Heart left ventricle (tissue), 16 donors: ENCODE results near the gene POGK. TPM values are rescaled to one million over a fixed set of nuclear protein-coding genes. Genes with fewer than 3 reads are reported as not detected.
A peak's percentile ranks its signal among the peaks of the same experiment; 100 is the strongest.

ENCODE experiments used
- ATAC-seq, 4 donors: fragments of 200-7000 bp; cut with Tn5 transposase; one replicate each; pipeline ENCODE4 v1.9.1; 2020 to 2022; ENCODE audit warnings: moderate library complexity in 4 of 4, mild to moderate bottlenecking in 3 of 4, moderate number of reproducible peaks in 1 of 4
- DNase-seq, 5 donors: peaks; one replicate each; pipeline ENCODE4 v3.0.0-alpha.2; 2020
- H3K27ac ChIP-seq, 12 donors: fragments of 200-600 bp; sonication (generic) in 4 of 12; one replicate each; pipeline versions ENCODE4 v1.5.0 to v1.8.0; 2016 to 2022; ENCODE audit warnings: mild to moderate bottlenecking in 2 of 12
- H3K27me3 ChIP-seq, 9 donors: fragments of 200-600 bp; sonication (generic) in 2 of 9; one replicate each; pipeline versions ENCODE4 v1.5.1 to v1.8.0; 2016 to 2022; ENCODE audit warnings: mild to moderate bottlenecking in 3 of 9
- H3K36me3 ChIP-seq, 9 donors: fragments of 200-600 bp; sonication (generic) in 2 of 9; one replicate each; pipeline versions ENCODE4 v1.5.0 to v1.8.0; 2018 to 2022; ENCODE audit warnings: mild to moderate bottlenecking in 2 of 9
- H3K4me1 ChIP-seq, 12 donors: fragments of 200-600 bp; sonication (generic) in 4 of 12; one replicate each; pipeline versions ENCODE4 v1.5.0 to v1.8.0; 2016 to 2022; ENCODE audit warnings: mild to moderate bottlenecking in 3 of 12
- H3K4me3 ChIP-seq, 12 donors: fragments of 200-600 bp; sonication (generic) in 4 of 12; one replicate each; pipeline versions ENCODE4 v1.5.0 to v1.8.0; 2017 to 2022; ENCODE audit warnings: mild to moderate bottlenecking in 9 of 12, moderate library complexity in 4 of 12
- H3K9me3 ChIP-seq, 12 donors: fragments of 200-600 bp; sonication (generic) in 4 of 12; one replicate each; pipeline versions ENCODE4 v1.5.0 to v1.8.0; 2016 to 2022; ENCODE audit warnings: mild to moderate bottlenecking in 1 of 12
- POLR2A ChIP-seq, 2 donors: fragments of 450-650 bp; IDR thresholded peaks; one replicate each; pipeline ENCODE4 v1.6.1; 2017; ENCODE audit warnings: antibody characterized with exemption in 2 of 2, mild to moderate bottlenecking in 2 of 2, moderate library complexity in 2 of 2
- WGBS, 4 donors: extraction: QIAGEN DNeasy Blood & Tissue Kit in 2 of 4; methylation state at CpG; one replicate each; pipeline versions ENCODE4 v1.1.5 to v1.1.7; 2013 to 2018; 5-methylcytosine and 5-hydroxymethylcytosine counted together
- intact Hi-C, 10 donors: fragments of 100-400 bp; cut with DNase I; formaldehyde crosslinking; loops; one replicate each; pipeline versions ENCODE4 v1.11.1 to v1.14.2; 2022
- polyA plus RNA-seq, 2 donors: library from polyadenylated mRNA; stranded (reverse); fragments of 200-250 nt; gene quantifications; one replicate each; pipeline ENCODE4 v1.2.3, GENCODE V29; 2013
- total RNA-seq, 9 donors: library from RNA; depleted of rRNA in 2 of 9; stranded (reverse); fragments of >200 nt in 2 of 9; fragmentation: NEBNext Ultra II Directional in 3 of 9; extraction: Animal tissue kit (Norgen Biotek cat#: 25700) in 3 of 9; gene quantifications; one replicate each; pipeline versions ENCODE4 v1.1.0 to v1.2.4, GENCODE V29; 2016 to 2023
- TF ChIP-seq, protein P1 (sequence below), 12 donors: fragments of 200-600 bp; sonication (generic) in 4 of 12; IDR thresholded peaks; one replicate each; pipeline versions ENCODE4 v1.5.0 to v1.8.0; 2018 to 2022; ENCODE audit warnings: antibody characterized with exemption in 12 of 12, mild to moderate bottlenecking in 5 of 12
- donor health status: ischemic (EF 13 %, LVEDD 7.1; RV severe dilation, severe dysfunction).
- donor health status: healthy with polysubstance abuse.
- donor health status: DM: no; HTN: yes; CAD: no.
- donor health status: DM: no; HTN: no; CAD: no.
- donor health status: ischemic (EF 25% LVEDD 6.9; RV normal size, moderate dysfunction).
- donor health status: ischemic (EF 25% LVEDD 5.7; RV mildly dilated, moderate dysfunction).
- donor health status: healthy.
- donor health status: DM: yes; HTN: yes; CAD: no.
- donor health status: ischemic (EF 35%, LVEDD 5.7; RV mildly dilated, moderate dysfunction).
- donor health status: nonischemic (EF 11% LVEDD 7.7; RV severe dilation, severe dysfunction).
- donor health status: DM: yes; HTN: yes; CAD: no.
- donor health status: PGD.
- donor health status: ischemic (EF 29% LVEDD 5.4; RV normal size, mild dysfunction).
- donor health status: nonischemic (EF 23%, LVEDD 6.1; RV moderate dilation, normal function).

The POGK gene
- total and polyA plus RNA-seq, 11 donors: 6.0 to 20.8 (median 14.5) TPM

DNA sequence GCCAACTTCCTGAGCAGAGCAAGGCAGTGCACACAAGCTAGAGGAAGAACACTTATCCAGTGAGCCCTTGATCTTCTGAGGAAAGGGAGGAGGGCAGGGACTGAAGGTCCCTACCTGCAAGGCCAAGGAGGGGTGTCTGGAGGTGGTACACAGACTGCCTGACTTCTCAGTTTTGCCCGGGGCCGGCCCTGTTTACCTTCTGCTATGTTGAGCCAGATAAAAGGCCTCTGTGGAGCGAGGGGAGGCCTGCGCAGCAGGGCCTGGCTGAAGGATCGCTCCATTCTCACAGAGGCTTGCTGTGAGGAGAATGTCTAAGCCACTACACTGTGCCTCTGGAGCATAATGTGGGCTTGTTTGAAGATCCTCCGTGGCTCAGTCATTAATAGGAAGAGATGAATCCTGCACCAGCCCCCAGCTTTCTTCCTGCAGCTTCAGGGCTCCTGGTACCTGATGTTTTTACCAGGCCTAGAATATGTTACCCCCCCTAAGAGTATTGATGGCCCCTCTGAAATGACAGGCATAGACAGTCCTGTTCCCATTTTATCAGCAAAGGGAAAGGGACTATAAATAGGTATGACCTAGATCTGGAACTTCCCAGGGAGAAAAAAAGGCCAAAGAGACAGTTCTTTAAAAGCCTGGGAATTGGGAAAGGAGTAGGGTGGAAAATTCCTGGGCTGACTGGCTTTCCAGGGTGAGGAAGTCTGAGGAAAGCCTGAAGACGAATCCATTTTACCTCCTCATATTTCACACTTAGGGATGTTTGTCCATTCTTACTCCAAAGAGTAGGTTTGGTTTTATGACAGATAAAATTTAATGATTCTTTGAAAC lies 4.7 kb downstream of the POGK start:
- H3K27ac ChIP-seq: peak overlapping the region; percentile 28 to 92 (median 76)
- DNase-seq (no peak), ATAC-seq (peak in 3 of 4 donors; percentile 11 to 71 (median 40))
- peaks cover 4 to 79% (median 59%) of the 10 kb centered on the region in 12 donors for H3K4me1 ChIP-seq
- no peaks in the 10 kb centered on the region for H3K9me3 ChIP-seq
- peak overlapping the region in 2 of 12 donors; percentile 0 to 1 for H3K4me3 ChIP-seq
- intact Hi-C loops: loop anchor here in 2 of 10 donors (5.0 to 10.0 kb wide), 2 partner anchors 33 to 381 kb away; partner anchors contain the start of genes POU2F1 (in 1 of the 2) and TADA1 (in 1 of the 2)
- TF ChIP-seq POLR2A (IDR thresholded peaks at IDR 0.05): no peak
- TF ChIP-seq, protein P1, sequence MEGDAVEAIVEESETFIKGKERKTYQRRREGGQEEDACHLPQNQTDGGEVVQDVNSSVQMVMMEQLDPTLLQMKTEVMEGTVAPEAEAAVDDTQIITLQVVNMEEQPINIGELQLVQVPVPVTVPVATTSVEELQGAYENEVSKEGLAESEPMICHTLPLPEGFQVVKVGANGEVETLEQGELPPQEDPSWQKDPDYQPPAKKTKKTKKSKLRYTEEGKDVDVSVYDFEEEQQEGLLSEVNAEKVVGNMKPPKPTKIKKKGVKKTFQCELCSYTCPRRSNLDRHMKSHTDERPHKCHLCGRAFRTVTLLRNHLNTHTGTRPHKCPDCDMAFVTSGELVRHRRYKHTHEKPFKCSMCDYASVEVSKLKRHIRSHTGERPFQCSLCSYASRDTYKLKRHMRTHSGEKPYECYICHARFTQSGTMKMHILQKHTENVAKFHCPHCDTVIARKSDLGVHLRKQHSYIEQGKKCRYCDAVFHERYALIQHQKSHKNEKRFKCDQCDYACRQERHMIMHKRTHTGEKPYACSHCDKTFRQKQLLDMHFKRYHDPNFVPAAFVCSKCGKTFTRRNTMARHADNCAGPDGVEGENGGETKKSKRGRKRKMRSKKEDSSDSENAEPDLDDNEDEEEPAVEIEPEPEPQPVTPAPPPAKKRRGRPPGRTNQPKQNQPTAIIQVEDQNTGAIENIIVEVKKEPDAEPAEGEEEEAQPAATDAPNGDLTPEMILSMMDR (IDR thresholded peaks at IDR 0.05): no peak
- H3K27me3 ChIP-seq: no peaks in the 10 kb centered on the region
- peaks cover 3 to 82% (median 69%) of the 10 kb centered on the region in 9 donors for H3K36me3 ChIP-seq
- whole genome bisulfite sequencing, 4 donors: 20 to 31% (median 24%) methylated on average over 1 to 7 of the region's 7 CpGs

DNA sequence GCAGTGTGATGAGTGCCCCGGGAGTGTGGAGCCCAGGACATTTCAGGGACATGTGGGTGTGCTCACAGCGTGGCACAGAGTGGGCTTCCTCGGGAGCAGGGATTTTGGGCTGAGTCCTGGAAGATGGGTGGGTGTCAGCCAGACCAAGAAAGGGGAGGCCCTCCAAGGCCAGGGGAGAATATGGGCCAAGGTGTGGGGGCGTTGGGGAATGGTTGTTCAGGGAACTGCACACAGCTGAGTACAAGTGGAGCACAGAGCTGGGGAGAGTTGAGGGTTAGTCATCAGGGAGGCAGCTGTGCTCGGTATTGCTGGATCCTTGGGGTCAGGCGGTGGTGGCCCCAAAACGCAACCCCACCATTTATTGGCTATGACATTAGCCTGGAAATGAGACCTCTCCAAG lies 5.5 kb downstream of the POGK start:
- no peaks in the 10 kb centered on the region for H3K27me3 ChIP-seq
- DNase-seq (peak in 2 of 5 donors; percentile 24 to 54), ATAC-seq (peak in 2 of 4 donors; percentile 6 to 40)
- intact Hi-C loops: loop anchor here in 2 of 10 donors (5.0 to 10.0 kb wide), 2 partner anchors 33 to 380 kb away; partner anchors contain the start of genes POU2F1 (in 1 of the 2) and TADA1 (in 1 of the 2)
- no peak overlapping the region for H3K4me3 ChIP-seq
- H3K4me1 ChIP-seq: peaks cover 4 to 79% (median 58%) of the 10 kb centered on the region in 12 donors
- H3K27ac ChIP-seq: peak overlapping the region; percentile 28 to 92 (median 76)
- no peak for TF ChIP-seq POLR2A (IDR thresholded peaks at IDR 0.05)
- TF ChIP-seq, protein P1 (IDR thresholded peaks at IDR 0.05): no peak
- no peaks in the 10 kb centered on the region for H3K9me3 ChIP-seq
- 36 to 65% (median 53%) methylated on average over 4 to 7 of the region's 7 CpGs for WGBS, 4 donors
- peaks cover 6 to 90% (median 77%) of the 10 kb centered on the region in 9 donors for H3K36me3 ChIP-seq

DNA sequence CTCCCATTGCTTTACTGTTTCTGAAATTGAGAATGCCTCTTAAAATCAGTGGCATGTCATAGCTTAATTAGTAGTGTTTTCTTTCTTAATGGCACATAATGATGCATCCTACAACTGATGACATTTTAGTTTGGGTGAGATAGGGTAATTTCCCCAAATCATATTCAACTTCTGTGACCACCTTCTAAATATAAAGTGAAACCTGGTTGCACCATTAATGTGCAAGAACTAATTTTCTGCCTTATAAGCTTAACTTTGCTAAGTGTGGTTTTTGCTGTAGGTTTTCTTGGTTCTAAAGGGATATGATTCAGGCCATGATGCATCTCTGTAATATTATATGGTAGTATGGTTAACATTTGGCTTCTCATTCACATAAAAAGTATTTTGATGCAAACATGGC lies 8.9 kb downstream of the POGK start:
- no peak for ATAC-seq
- intact Hi-C loops: loop anchor here in 1 of 10 donors (10.0 kb wide), 1 partner anchor 377 kb away; the partner anchor contains the start of gene POU2F1
- Histone ChIP-seq H3K4me3 (no peak overlapping the region), H3K27me3 (no peaks in the 10 kb centered on the region), H3K4me1 (peaks cover 0 to 62% (median 33%) of the 10 kb centered on the region in 12 donors), H3K27ac (no peak overlapping the region), H3K9me3 (no peaks in the 10 kb centered on the region), H3K36me3 (peaks cover 0 to 100% (median 89%) of the 10 kb centered on the region in 9 donors)
- TF ChIP-seq, protein P1 (IDR thresholded peaks at IDR 0.05): no peak
- TF ChIP-seq POLR2A (IDR thresholded peaks at IDR 0.05): no peak
- DNase-seq: no peak

DNA sequence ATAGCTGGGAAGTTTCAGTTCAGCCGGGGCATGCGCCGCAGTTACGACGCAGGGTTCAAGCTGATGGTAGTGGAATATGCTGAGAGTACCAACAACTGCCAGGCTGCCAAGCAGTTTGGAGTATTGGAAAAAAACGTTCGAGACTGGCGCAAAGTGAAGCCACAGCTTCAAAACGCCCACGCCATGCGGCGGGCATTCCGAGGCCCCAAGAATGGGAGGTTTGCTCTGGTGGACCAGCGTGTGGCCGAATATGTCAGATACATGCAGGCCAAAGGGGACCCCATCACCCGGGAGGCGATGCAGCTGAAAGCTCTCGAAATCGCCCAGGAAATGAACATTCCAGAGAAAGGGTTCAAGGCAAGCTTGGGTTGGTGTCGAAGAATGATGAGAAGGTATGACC lies 9.9 kb downstream of the POGK start:
- ATAC-seq (no peak), DNase-seq (no peak)
- H3K36me3 ChIP-seq: peaks cover 0 to 100% (median 93%) of the 10 kb centered on the region in 9 donors
- H3K4me1 ChIP-seq: peaks cover 0 to 53% (median 23%) of the 10 kb centered on the region in 12 donors
- H3K27ac ChIP-seq: no peak overlapping the region
- H3K4me3 ChIP-seq: no peak overlapping the region
- H3K9me3 ChIP-seq: no peaks in the 10 kb centered on the region
- no peaks in the 10 kb centered on the region for H3K27me3 ChIP-seq
- intact Hi-C loops: loop anchor here in 1 of 10 donors (10.0 kb wide), 1 partner anchor 376 kb away; the partner anchor contains the start of gene POU2F1
- TF ChIP-seq POLR2A (IDR thresholded peaks at IDR 0.05): no peak
- TF ChIP-seq, protein P1 (IDR thresholded peaks at IDR 0.05): no peak
- 93 to 97% (median 97%) methylated on average over 20 of the region's 20 CpGs for WGBS, 4 donors
